SW480 (cell line): ENCODE data around the gene KCNA5.

ENCODE experiments used
- DNase-seq: peaks from one replicate; pipeline ENCODE4 v3.0.0-alpha.2; 2016; ENCODE audit warnings: low spot score

KCNA5 gene

GRCh38 chr12:5027046-5027821 is 16.4 kb upstream of the KCNA5 start:
- DNase-seq = no peak

GRCh38 chr12:5030066-5030465 is 13.6 kb upstream of the KCNA5 start:
- no peak for DNase-seq

GRCh38 chr12:5031242-5031641 is 12.4 kb upstream of the KCNA5 start:
- no peak for DNase-seq

- DNase-seq = no peak
These were observed 11.7 kb upstream of the KCNA5 start for GRCh38 chr12:5031958-5032357.

GRCh38 chr12:5032821-5033220 is 10.9 kb upstream of the KCNA5 start:
- DNase-seq = no peak

- no peak for DNase-seq
These were observed 9.8 kb upstream of the KCNA5 start for GRCh38 chr12:5033883-5034282.

- DNase-seq = no peak
These were observed 9.1 kb upstream of the KCNA5 start for GRCh38 chr12:5034603-5035002.

- DNase-seq = no peak
These were observed 8.1 kb upstream of the KCNA5 start for GRCh38 chr12:5035618-5036017.

- DNase-seq = no peak
These were observed 7.6 kb upstream of the KCNA5 start for GRCh38 chr12:5036031-5036430.

- DNase-seq = no peak
These were observed 5.8 kb upstream of the KCNA5 start for GRCh38 chr12:5037795-5038357.

- DNase-seq = no peak
These were observed 4.8 kb upstream of the KCNA5 start for GRCh38 chr12:5038781-5039311.

GRCh38 chr12:5039815-5040214 is 3.9 kb upstream of the KCNA5 start:
- no peak for DNase-seq

- no peak for DNase-seq
These were observed 3.3 kb upstream of the KCNA5 start for GRCh38 chr12:5040368-5040767.

GRCh38 chr12:5044420-5045295 is 979 bp downstream of the KCNA5 start:
- DNase-seq = no peak

GRCh38 chr12:5047094-5047493 is 3.4 kb downstream of the KCNA5 start:
- DNase-seq = no peak

- no peak for DNase-seq
These were observed 4.0 kb downstream of the KCNA5 start for GRCh38 chr12:5047729-5048128.

GRCh38 chr12:5050542-5050941 is 6.9 kb downstream of the KCNA5 start:
- no peak for DNase-seq

GRCh38 chr12:5051334-5051733 is 7.7 kb downstream of the KCNA5 start:
- no peak for DNase-seq

- no peak for DNase-seq
These were observed 8.2 kb downstream of the KCNA5 start for GRCh38 chr12:5051913-5052312.

- DNase-seq = no peak
These were observed 8.7 kb downstream of the KCNA5 start for GRCh38 chr12:5052348-5052747.

- DNase-seq = no peak
These were observed 15.7 kb downstream of the KCNA5 start for GRCh38 chr12:5059358-5059757.

GRCh38 chr12:5060958-5061357 is 17.3 kb downstream of the KCNA5 start:
- no peak for DNase-seq

- no peak for DNase-seq
These were observed 19.5 kb downstream of the KCNA5 start for GRCh38 chr12:5063149-5063548.
